IPS DF 6.9 (cell line): Measurements from ENCODE around the gene KIRREL2.
A peak's percentile ranks its signal among the peaks of the same experiment; 100 is the strongest.
"Not testable (repeated sequence)": the region's sequence is repeated elsewhere in the genome, so short reads cannot be mapped to it uniquely, and the experiment has no call there.

Source experiments
- DNase-seq: peaks from one replicate; pipeline ENCODE4 v3.0.0-alpha.2; 2013; ENCODE audit warnings: low read depth, low spot score
- H3K27ac ChIP-seq: one replicate; pipeline ENCODE4 v1.5.1; 2013; ENCODE audit warnings: low read length, control low read depth
- H3K27me3 ChIP-seq: 2 replicates; pipeline ENCODE4 v1.6.1; 2013; ENCODE audit warnings: mild to moderate bottlenecking, low read length; ENCODE audit not compliant: control insufficient read depth, insufficient read depth
- H3K36me3 ChIP-seq: 2 replicates; pipeline ENCODE4 v1.6.1; 2013; ENCODE audit warnings: low read length; ENCODE audit not compliant: control insufficient read depth, insufficient read depth
- H3K4me1 ChIP-seq: 2 replicates; pipeline ENCODE4 v1.6.1; 2013; ENCODE audit warnings: low read length; ENCODE audit not compliant: control insufficient read depth, insufficient read depth
- H3K4me3 ChIP-seq: 2 replicates; pipeline ENCODE4 v1.5.1; 2013; ENCODE audit warnings: mild to moderate bottlenecking, low read length
- H3K9me3 ChIP-seq: 2 replicates; pipeline ENCODE4 v1.6.1; 2013; ENCODE audit warnings: low read length, inconsistent platforms; ENCODE audit not compliant: control insufficient read depth, insufficient read depth
- WGBS: extraction: QIAGEN DNeasy Blood & Tissue Kit; methylation state at CpG from one replicate; pipeline ENCODE4 v1.1.7; 2013; ENCODE audit warnings: mixed read lengths, missing lambda C conversion rate; ENCODE audit not compliant: insufficient read length, insufficient coverage; 5-methylcytosine and 5-hydroxymethylcytosine counted together

Gene KIRREL2

GRCh38 chr19:35824150-35824549 lies 32.6 kb upstream of the KIRREL2 start:
- DNase-seq, result no peak
- H3K4me3 ChIP-seq, result no peak overlapping the region
- no peaks in the 10 kb centered on the region for H3K9me3 ChIP-seq
- no CpG with 5 or more reads among the region's 5 CpGs for WGBS
- H3K27me3 ChIP-seq, result no peaks in the 10 kb centered on the region; the same call in 1 of the 2 replicates
- H3K36me3 ChIP-seq, result no peaks in the 10 kb centered on the region
- no peaks in the 10 kb centered on the region for H3K4me1 ChIP-seq
- H3K27ac ChIP-seq, result no peak overlapping the region

- H3K9me3 ChIP-seq, result no peaks in the 10 kb centered on the region
- H3K4me3 ChIP-seq, result no peak overlapping the region
- H3K27ac ChIP-seq, result no peak overlapping the region
- WGBS, result no CpG with 5 or more reads among the region's 12 CpGs
- H3K4me1 ChIP-seq, result no peaks in the 10 kb centered on the region; the same call in 1 of the 2 replicates
- no peak for DNase-seq
- no peaks in the 10 kb centered on the region for H3K27me3 ChIP-seq
- no peaks in the 10 kb centered on the region for H3K36me3 ChIP-seq
These were observed 27.9 kb upstream of the KIRREL2 start for GRCh38 chr19:35828692-35829301.

- DNase-seq, result no peak
- Histone ChIP-seq H3K27me3 (no peaks in the 10 kb centered on the region), H3K4me1 (no peaks in the 10 kb centered on the region; the same call in 1 of the 2 replicates), H3K4me3 (no peak overlapping the region), H3K27ac (no peak overlapping the region), H3K9me3 (no peaks in the 10 kb centered on the region), H3K36me3 (no peaks in the 10 kb centered on the region)
- no CpG with 5 or more reads among the region's 18 CpGs for WGBS
These were observed 25.7 kb upstream of the KIRREL2 start for GRCh38 chr19:35830986-35831385.

- no peaks in the 10 kb centered on the region for H3K9me3 ChIP-seq
- no peaks in the 10 kb centered on the region for H3K27me3 ChIP-seq
- no peak overlapping the region for H3K4me3 ChIP-seq
- no peak for DNase-seq
- no peaks in the 10 kb centered on the region; the same call in 1 of the 2 replicates for H3K4me1 ChIP-seq
- no peak overlapping the region for H3K27ac ChIP-seq
- no CpG with 5 or more reads among the region's 4 CpGs for WGBS
- H3K36me3 ChIP-seq, result no peaks in the 10 kb centered on the region
These were observed 24.7 kb upstream of the KIRREL2 start for GRCh38 chr19:35832054-35832453.

- Histone ChIP-seq H3K27ac (no peak overlapping the region), H3K4me1 (no peaks in the 10 kb centered on the region; the same call in 1 of the 2 replicates), H3K36me3 (no peaks in the 10 kb centered on the region), H3K4me3 (no peak overlapping the region), H3K27me3 (no peaks in the 10 kb centered on the region), H3K9me3 (no peaks in the 10 kb centered on the region)
- DNase-seq, result no peak
- no CpG with 5 or more reads among the region's 7 CpGs for WGBS
These were observed 22.7 kb upstream of the KIRREL2 start for GRCh38 chr19:35833972-35834371.

- H3K9me3 ChIP-seq, H3K27ac ChIP-seq, H3K27me3 ChIP-seq, DNase-seq, H3K36me3 ChIP-seq, H3K4me3 ChIP-seq, H3K4me1 ChIP-seq: not testable (repeated sequence)
- no CpG with 5 or more reads among the region's 11 CpGs for WGBS
These were observed 20.6 kb upstream of the KIRREL2 start for GRCh38 chr19:35836096-35836495.

GRCh38 chr19:35841961-35842595 lies 14.6 kb upstream of the KIRREL2 start:
- H3K9me3 ChIP-seq, result no peaks in the 10 kb centered on the region
- H3K4me3 ChIP-seq, result no peak overlapping the region
- peaks cover 3% of the 10 kb centered on the region for H3K4me1 ChIP-seq
- no peak overlapping the region for H3K27ac ChIP-seq
- no peaks in the 10 kb centered on the region for H3K36me3 ChIP-seq
- no CpG with 5 or more reads among the region's 13 CpGs for WGBS
- H3K27me3 ChIP-seq, result peaks cover 13% of the 10 kb centered on the region
- no peak for DNase-seq

GRCh38 chr19:35842666-35843272 lies 13.9 kb upstream of the KIRREL2 start:
- H3K27me3 ChIP-seq, result peaks cover 13% of the 10 kb centered on the region
- no peaks in the 10 kb centered on the region for H3K36me3 ChIP-seq
- no peak overlapping the region for H3K4me3 ChIP-seq
- 100% methylated on average over 1 of the region's 4 CpGs for WGBS
- H3K4me1 ChIP-seq, result peaks cover 3% of the 10 kb centered on the region
- H3K27ac ChIP-seq, result no peak overlapping the region
- no peak for DNase-seq
- H3K9me3 ChIP-seq, result no peaks in the 10 kb centered on the region

- H3K9me3 ChIP-seq, result no peaks in the 10 kb centered on the region
- peaks cover 3% of the 10 kb centered on the region for H3K4me1 ChIP-seq
- WGBS, result no CpG with 5 or more reads among the region's 42 CpGs
- DNase-seq, result peak; percentile 87
- peaks cover 13% of the 10 kb centered on the region for H3K27me3 ChIP-seq
- no peaks in the 10 kb centered on the region; the same call in 1 of the 2 replicates for H3K36me3 ChIP-seq
- H3K4me3 ChIP-seq, result peak overlapping the region; percentile 22; the same call in 1 of the 2 replicates
- no peak overlapping the region for H3K27ac ChIP-seq
These were observed 12.8 kb upstream of the KIRREL2 start for GRCh38 chr19:35843676-35844481.

GRCh38 chr19:35844482-35845214 lies 12.1 kb upstream of the KIRREL2 start:
- Histone ChIP-seq H3K4me1 (peaks cover 3% of the 10 kb centered on the region), H3K36me3 (no peaks in the 10 kb centered on the region; the same call in 1 of the 2 replicates), H3K9me3 (no peaks in the 10 kb centered on the region), H3K27me3 (peaks cover 13% of the 10 kb centered on the region), H3K27ac (no peak overlapping the region), H3K4me3 (no peak overlapping the region)
- no CpG with 5 or more reads among the region's 16 CpGs for WGBS
- DNase-seq, result no peak
